Tibial nerve (tissue), 4 donors: ENCODE data around the gene MTHFD1L. TPM values are rescaled to one million over a fixed set of nuclear protein-coding genes. Genes with fewer than 3 reads are reported as not detected.
A peak's percentile ranks its signal among the peaks of the same experiment; 100 is the strongest.

Experiments
- DNase-seq, 2 donors: peaks; one replicate each; pipeline ENCODE4 v3.0.0-alpha.2; 2019; ENCODE audit warnings: low spot score in 2 of 2
- H3K27ac ChIP-seq, 4 donors: fragments of 200-600 bp; sonication (generic) in 3 of 4; one replicate each; pipeline ENCODE4 v1.5.1; 2017 to 2019; ENCODE audit warnings: mild to moderate bottlenecking in 1 of 4
- H3K27me3 ChIP-seq, 2 donors: fragments of 200-600 bp; sonication (generic) in 1 of 2; one replicate each; pipeline versions ENCODE4 v1.5.1 to v1.6.0; 2017 to 2019
- H3K36me3 ChIP-seq, 3 donors: fragments of 200-600 bp; sonication (generic); one replicate each; pipeline ENCODE4 v1.5.1; 2018 to 2019
- H3K4me1 ChIP-seq, 4 donors: fragments of 200-600 bp; sonication (generic) in 3 of 4; one replicate each; pipeline ENCODE4 v1.5.1; 2017 to 2019
- H3K4me3 ChIP-seq, 4 donors: fragments of 200-600 bp; sonication (generic) in 3 of 4; one replicate each; pipeline ENCODE4 v1.5.1; 2017 to 2019; ENCODE audit warnings: mild to moderate bottlenecking in 1 of 4, moderate library complexity in 1 of 4
- H3K9me3 ChIP-seq, 4 donors: fragments of 200-600 bp; sonication (generic) in 3 of 4; one replicate each; pipeline ENCODE4 v1.5.1; 2017 to 2019
- CTCF ChIP-seq, 5 experiments: fragments of 200-600 bp in 3 of 5; fragments of 450-650 bp in 2 of 5; sonication (generic) in 3 of 5; IDR thresholded peaks; one replicate each; pipeline ENCODE4 v1.5.1; 2016 to 2019; ENCODE audit warnings: antibody characterized with exemption in 5 of 5, mild to moderate bottlenecking in 3 of 5, moderate library complexity in 2 of 5
- EP300 ChIP-seq, 2 donors: sonication (generic); formaldehyde crosslinking; IDR thresholded peaks; one replicate each; pipeline ENCODE4 v1.6.1; 2017; ENCODE audit warnings: antibody characterized with exemption in 2 of 2, mild to moderate bottlenecking in 1 of 2
- POLR2A ChIP-seq, 2 donors: fragments of 450-650 bp; IDR thresholded peaks; one replicate each; pipeline ENCODE4 v1.6.1; 2017; ENCODE audit warnings: antibody characterized with exemption in 2 of 2, mild to moderate bottlenecking in 2 of 2, moderate library complexity in 2 of 2
- WGBS, 2 donors: methylation state at CpG; one replicate each; pipeline ENCODE4 v1.1.5; 2018; 5-methylcytosine and 5-hydroxymethylcytosine counted together
- total RNA-seq, 4 donors: library from RNA; depleted of rRNA; stranded (reverse); fragments of >200 nt; gene quantifications; one replicate each; pipeline ENCODE4 v1.1.0, GENCODE V29; 2016

Gene MTHFD1L
- total RNA-seq, 4 donors from 2014 or later = 8.4 to 35.1 (median 13.1) TPM

GRCh38 chr6:150949526-150949925, 84.0 kb downstream of the MTHFD1L start:
- TF ChIP-seq POLR2A (IDR thresholded peaks at IDR 0.05) = no peak
- no peak for TF ChIP-seq CTCF (IDR thresholded peaks at IDR 0.05)
- no peak for TF ChIP-seq EP300 (IDR thresholded peaks at IDR 0.05)
- peaks cover 0 to 73% (median 0%) of the 10 kb centered on the region in 3 donors for H3K36me3 ChIP-seq
- no peak overlapping the region for H3K27ac ChIP-seq
- no peaks in the 10 kb centered on the region for H3K9me3 ChIP-seq
- H3K4me1 ChIP-seq = peaks cover 0 to 10% (median 0%) of the 10 kb centered on the region in 4 donors
- H3K4me3 ChIP-seq = no peak overlapping the region
- no peak for DNase-seq
- 82 to 86% methylated on average over 11 of the region's 11 CpGs for WGBS, 2 donors
- no peaks in the 10 kb centered on the region for H3K27me3 ChIP-seq

- no peak overlapping the region for H3K4me3 ChIP-seq
- peaks cover 0 to 10% (median 0%) of the 10 kb centered on the region in 4 donors for H3K4me1 ChIP-seq
- H3K36me3 ChIP-seq = peaks cover 0 to 41% (median 0%) of the 10 kb centered on the region in 3 donors
- no peaks in the 10 kb centered on the region for H3K9me3 ChIP-seq
- TF ChIP-seq CTCF (IDR thresholded peaks at IDR 0.05) = no peak
- TF ChIP-seq POLR2A (IDR thresholded peaks at IDR 0.05) = no peak
- TF ChIP-seq EP300 (IDR thresholded peaks at IDR 0.05) = no peak
- H3K27ac ChIP-seq = peak overlapping the region in 2 of 4 donors; percentile 14 to 55
- no peaks in the 10 kb centered on the region for H3K27me3 ChIP-seq
- WGBS, 2 donors = 56 to 60% methylated on average over 5 of the region's 5 CpGs
- no peak for DNase-seq
Measured at GRCh38 chr6:150953851-150954250, 88.3 kb downstream of the MTHFD1L start.

DNA sequence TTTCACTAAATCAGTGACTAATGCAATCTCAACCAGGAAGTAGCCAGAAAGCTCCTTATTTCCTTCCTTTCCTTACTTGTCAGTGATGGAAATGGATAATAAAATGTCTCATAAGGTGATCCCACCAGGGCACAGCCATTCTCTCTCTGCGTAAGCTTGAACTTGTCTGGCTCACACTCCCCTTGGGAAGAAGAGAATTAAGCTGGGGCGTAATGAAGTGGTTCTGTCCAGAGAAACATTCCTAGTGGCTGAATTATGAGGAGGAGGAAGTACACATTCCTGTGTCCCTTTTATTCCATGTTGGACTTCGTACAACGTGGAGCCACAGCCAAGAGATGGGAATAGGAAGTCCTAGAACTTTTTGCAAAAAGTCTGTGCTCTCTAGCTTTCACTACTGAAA, 93.7 kb downstream of the MTHFD1L start:
- DNase-seq = no peak
- Histone ChIP-seq H3K4me3 (no peak overlapping the region), H3K27ac (peak overlapping the region in 1 of 4 donors; percentile 11), H3K36me3 (peaks cover 0 to 23% (median 0%) of the 10 kb centered on the region in 3 donors), H3K4me1 (no peaks in the 10 kb centered on the region), H3K27me3 (no peaks in the 10 kb centered on the region), H3K9me3 (no peaks in the 10 kb centered on the region)
- no peak for TF ChIP-seq CTCF (IDR thresholded peaks at IDR 0.05)
- TF ChIP-seq EP300 (IDR thresholded peaks at IDR 0.05) = no peak
- no peak for TF ChIP-seq POLR2A (IDR thresholded peaks at IDR 0.05)
- WGBS, 2 donors = 32 to 45% methylated on average over 4 of the region's 4 CpGs

DNA sequence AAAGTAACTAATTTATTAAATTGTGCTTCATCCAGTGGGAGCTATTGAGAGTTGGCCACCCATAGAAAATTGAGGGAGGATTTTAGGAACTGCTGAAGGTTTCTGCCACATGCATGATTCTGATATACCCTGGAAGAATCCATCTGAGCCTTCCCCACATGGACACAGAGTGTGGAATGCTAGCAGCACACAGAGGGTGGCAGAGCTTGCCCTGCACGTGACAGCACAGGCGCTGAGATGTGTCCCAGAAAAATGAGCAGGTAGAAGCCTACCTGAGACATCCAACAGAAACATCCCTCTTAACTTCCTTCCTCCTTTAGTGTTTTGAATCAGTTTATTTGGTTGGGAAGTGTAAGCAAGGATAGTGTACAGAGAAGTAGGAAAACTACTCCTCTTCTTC, 96.9 kb downstream of the MTHFD1L start:
- WGBS, 2 donors = 87 to 94% methylated on average over 2 of the region's 2 CpGs
- no peaks in the 10 kb centered on the region for H3K9me3 ChIP-seq

DNA sequence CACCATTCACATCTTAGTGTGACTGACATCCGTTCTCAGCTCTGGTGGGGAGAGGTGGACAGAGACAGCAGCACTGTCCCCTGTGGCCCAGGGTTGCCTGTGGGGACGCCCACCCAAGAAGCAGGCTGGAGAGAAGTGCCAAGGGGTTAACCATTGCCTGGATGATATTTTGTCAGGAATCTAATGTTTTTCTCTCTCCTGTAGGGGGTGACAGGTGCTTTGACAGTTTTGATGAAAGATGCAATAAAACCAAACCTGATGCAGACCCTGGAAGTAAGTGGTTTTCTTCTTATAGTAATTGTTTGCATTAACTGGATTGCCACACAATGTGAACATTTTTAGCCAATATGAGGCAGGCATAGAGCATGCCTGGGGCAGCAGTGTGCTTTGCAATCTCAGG, 99.3 kb downstream of the MTHFD1L start:
- Histone ChIP-seq H3K27ac (no peak overlapping the region), H3K36me3 (peaks cover 0 to 43% (median 0%) of the 10 kb centered on the region in 3 donors), H3K27me3 (no peaks in the 10 kb centered on the region), H3K9me3 (no peaks in the 10 kb centered on the region), H3K4me3 (no peak overlapping the region), H3K4me1 (no peaks in the 10 kb centered on the region)
- no peak for DNase-seq
- no peak for TF ChIP-seq POLR2A (IDR thresholded peaks at IDR 0.05)
- 69 to 72% methylated on average over 2 of the region's 2 CpGs for WGBS, 2 donors

More for the DNA sequence above, 96.9 kb downstream of the MTHFD1L start:
- no peak for DNase-seq
- Histone ChIP-seq H3K4me3 (no peak overlapping the region), H3K27ac (no peak overlapping the region), H3K36me3 (peaks cover 0 to 37% (median 0%) of the 10 kb centered on the region in 3 donors), H3K27me3 (no peaks in the 10 kb centered on the region), H3K4me1 (no peaks in the 10 kb centered on the region)
- TF ChIP-seq POLR2A (IDR thresholded peaks at IDR 0.05) = no peak

GRCh38 chr6:150966786-150967185, 101.3 kb downstream of the MTHFD1L start:
- no peaks in the 10 kb centered on the region for H3K9me3 ChIP-seq
- H3K4me3 ChIP-seq = no peak overlapping the region
- DNase-seq = no peak
- no peak overlapping the region for H3K27ac ChIP-seq
- H3K36me3 ChIP-seq = peaks cover 0 to 42% (median 0%) of the 10 kb centered on the region in 3 donors
- no peaks in the 10 kb centered on the region for H3K27me3 ChIP-seq
- WGBS, 2 donors = 88 to 93% methylated on average over 6 of the region's 6 CpGs
- H3K4me1 ChIP-seq = no peaks in the 10 kb centered on the region
- TF ChIP-seq CTCF (IDR thresholded peaks at IDR 0.05) = no peak
- TF ChIP-seq EP300 (IDR thresholded peaks at IDR 0.05) = no peak
- TF ChIP-seq POLR2A (IDR thresholded peaks at IDR 0.05) = no peak
